ENCODE measurements around the gene SMIM38.

DNA sequence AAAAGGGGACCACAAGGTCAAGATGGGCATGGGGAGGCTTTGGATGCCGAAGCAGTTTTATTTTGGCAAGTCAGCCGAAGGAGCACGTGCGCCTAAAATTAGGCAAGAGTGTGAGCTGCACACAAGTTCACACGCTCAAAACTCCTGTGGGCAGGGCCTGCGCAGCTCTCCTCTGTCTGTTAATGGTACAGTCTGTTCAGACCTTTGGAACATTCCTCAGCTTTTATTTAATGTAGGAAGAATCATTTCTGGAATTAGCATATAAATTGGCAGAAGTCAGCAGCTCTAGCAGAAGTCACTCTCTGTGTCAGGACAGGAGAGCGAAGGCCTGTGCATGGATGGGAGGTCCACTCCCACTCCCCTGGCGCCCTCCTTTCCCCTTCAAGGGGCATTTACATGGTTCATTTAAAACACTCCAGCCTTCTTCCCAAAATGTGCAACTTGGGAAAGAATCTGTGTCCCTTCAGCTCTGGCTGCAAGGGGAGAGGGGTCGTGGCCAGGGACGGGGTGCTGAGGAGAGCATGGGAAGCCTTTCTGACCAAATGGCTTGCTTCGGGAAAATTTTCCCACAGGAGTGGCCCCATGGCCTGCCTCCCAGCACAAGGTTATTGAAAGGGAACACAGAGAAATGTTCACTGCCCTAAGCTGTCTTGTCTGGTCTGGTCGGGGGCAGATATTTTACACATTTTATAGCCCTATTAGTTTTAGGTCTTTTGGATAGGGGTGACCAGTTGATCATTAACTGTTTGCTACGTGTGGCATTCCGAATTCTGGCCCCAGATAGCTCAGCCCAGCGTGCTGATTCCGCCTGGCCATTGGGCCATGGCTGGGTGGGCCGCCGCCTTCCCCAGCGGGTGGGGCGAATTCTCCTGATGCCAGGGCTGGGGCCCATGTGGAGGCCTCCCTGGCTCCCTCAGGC lies 43.9 kb upstream of the SMIM38 start:
- TF ChIP-seq CTCF (IDR thresholded peaks at IDR 0.05), result no peak
- no peak for TF ChIP-seq POLR2A (IDR thresholded peaks at IDR 0.05)
- TF ChIP-seq POLR2AphosphoS5 (IDR thresholded peaks at IDR 0.05), result no peak
- no peak for TF ChIP-seq EP300 (IDR thresholded peaks at IDR 0.05; ENCODE audit: low read depth)
